ENCODE measurements around the gene JSRP1. TPM values are rescaled to one million over a fixed set of nuclear protein-coding genes. Genes with fewer than 3 reads are reported as not detected.

Gene JSRP1
- total and polyA plus RNA-seq, 8 donors: 0.20 to 1.1 (median 0.53) TPM; not detected in 1

GRCh38 chr19:2243274-2244124, 12.7 kb downstream of the JSRP1 start:
- no peak for TF ChIP-seq CTCF (IDR thresholded peaks at IDR 0.05)
- peaks cover 29 to 52% of the 10 kb centered on the region in 2 donors for H3K4me1 ChIP-seq
- no peak overlapping the region for H3K4me3 ChIP-seq
- H3K27ac ChIP-seq: no peak overlapping the region
- DNase-seq (no peak), ATAC-seq (no peak)
- peaks cover 11 to 61% of the 10 kb centered on the region in 2 donors for H3K36me3 ChIP-seq
- H3K9me3 ChIP-seq: no peaks in the 10 kb centered on the region
- intact Hi-C loops (cut with DNase I): no loop called here
- H3K27me3 ChIP-seq: no peaks in the 10 kb centered on the region

- TF ChIP-seq CTCF (IDR thresholded peaks at IDR 0.05): no peak
- Histone ChIP-seq H3K36me3 (peaks cover 11 to 54% of the 10 kb centered on the region in 2 donors), H3K4me3 (no peak overlapping the region), H3K4me1 (peaks cover 34 to 59% of the 10 kb centered on the region in 2 donors), H3K27ac (no peak overlapping the region), H3K9me3 (no peaks in the 10 kb centered on the region), H3K27me3 (no peaks in the 10 kb centered on the region)
- no peak for DNase-seq
- intact Hi-C loops (cut with DNase I): no loop called here
- no peak for ATAC-seq
These were observed 13.4 kb downstream of the JSRP1 start for GRCh38 chr19:2242816-2243215.

DNA sequence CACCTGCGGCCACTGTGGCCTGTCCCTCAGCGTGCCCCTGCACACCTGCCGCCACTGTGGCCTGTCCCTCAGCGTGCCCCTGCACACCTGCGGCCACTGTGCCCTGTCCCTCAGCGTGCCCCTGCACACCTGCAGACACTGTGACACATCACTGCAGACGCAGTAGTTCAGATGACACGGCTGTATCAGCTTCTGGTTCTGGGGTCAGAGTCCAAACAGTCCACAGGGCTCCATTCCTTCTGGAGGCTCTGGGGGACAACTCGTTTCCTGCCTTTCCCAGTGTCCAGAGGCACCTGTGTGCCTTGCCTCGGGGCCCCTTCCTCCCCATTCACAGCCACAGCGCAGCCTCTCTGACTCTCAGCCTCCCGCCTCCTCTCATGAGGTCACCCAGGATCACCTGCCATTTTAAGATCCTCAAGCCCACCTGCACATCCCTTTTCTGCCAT, 14.1 kb downstream of the JSRP1 start:
- Histone ChIP-seq H3K27ac (no peak overlapping the region), H3K4me1 (peaks cover 38 to 63% of the 10 kb centered on the region in 2 donors), H3K4me3 (no peak overlapping the region), H3K36me3 (peaks cover 11 to 47% of the 10 kb centered on the region in 2 donors), H3K27me3 (no peaks in the 10 kb centered on the region), H3K9me3 (no peaks in the 10 kb centered on the region)
- TF ChIP-seq CTCF (IDR thresholded peaks at IDR 0.05): no peak
- DNase-seq (no peak), ATAC-seq (no peak)
- intact Hi-C loops (cut with DNase I): no loop called here

DNA sequence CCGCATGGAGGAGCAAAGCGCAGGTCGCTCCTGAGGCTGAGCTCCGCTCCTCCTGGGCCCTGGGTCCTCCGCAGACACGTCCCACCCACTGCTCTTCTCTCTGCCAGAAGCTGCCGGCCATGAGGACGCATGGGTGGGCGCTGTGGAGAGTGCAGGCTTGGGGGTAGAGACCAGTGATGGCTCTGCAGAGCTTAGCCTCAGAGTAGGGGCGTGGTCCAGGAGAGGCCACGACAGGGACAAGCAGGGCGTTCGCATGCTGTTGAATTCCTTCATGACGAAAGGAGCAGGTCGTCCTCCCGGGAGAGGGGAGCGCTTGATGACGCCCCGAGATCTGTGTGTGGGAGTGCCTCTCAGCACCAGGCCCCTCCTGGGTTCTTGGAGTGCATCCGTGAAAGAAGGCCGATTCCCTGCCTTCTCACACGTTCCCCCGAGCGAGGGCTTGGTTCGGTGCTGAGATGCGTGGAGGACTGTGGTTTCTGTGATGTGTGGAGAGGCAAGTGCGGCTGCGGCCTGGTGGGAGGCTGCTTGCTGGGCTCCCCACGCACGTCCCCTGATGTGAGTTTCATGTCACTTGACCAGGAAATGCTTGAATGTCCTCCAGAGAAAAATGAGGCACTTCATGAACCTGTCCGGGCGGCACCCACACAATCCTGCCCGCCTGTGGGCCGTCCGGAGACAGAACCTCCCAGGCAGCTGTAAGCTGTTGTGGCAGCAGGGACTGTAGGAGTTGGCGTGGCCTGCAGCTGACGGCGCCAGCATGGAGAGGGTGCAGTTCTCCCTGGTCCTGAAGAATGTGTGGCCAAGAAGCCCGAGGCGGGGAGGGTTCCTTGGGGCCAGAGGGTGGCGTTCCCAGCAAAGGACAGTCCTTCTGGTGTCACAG, 15.1 kb downstream of the JSRP1 start:
- no peak for TF ChIP-seq CTCF (IDR thresholded peaks at IDR 0.05)
- DNase-seq: peak in 1 of 4 donors; percentile 57
- Histone ChIP-seq H3K9me3 (no peaks in the 10 kb centered on the region), H3K4me3 (peak overlapping the region in 1 of 2 donors; percentile 2), H3K27ac (peak overlapping the region; percentile 21 to 41), H3K36me3 (peaks cover 11 to 37% of the 10 kb centered on the region in 2 donors), H3K27me3 (no peaks in the 10 kb centered on the region), H3K4me1 (peaks cover 38 to 61% of the 10 kb centered on the region in 2 donors)
- peak; percentile 63 for ATAC-seq
- intact Hi-C loops (cut with DNase I): no loop called here
